ENCODE measurements around the gene ASIC4.

Gene ASIC4

GRCh38 chr2:219554350-219554749 lies 40.1 kb downstream of the ASIC4 start:
- no peak for DNase-seq

GRCh38 chr2:219555956-219556355 lies 41.7 kb downstream of the ASIC4 start:
- no peak for DNase-seq

GRCh38 chr2:219556413-219556812 lies 42.1 kb downstream of the ASIC4 start:
- no peak for DNase-seq

- no peak for DNase-seq
Observed at GRCh38 chr2:219557320-219557719, 43.0 kb downstream of the ASIC4 start.

GRCh38 chr2:219557791-219558785 lies 43.8 kb downstream of the ASIC4 start:
- no peak for DNase-seq

GRCh38 chr2:219559156-219559915 lies 45.1 kb downstream of the ASIC4 start:
- DNase-seq, result no peak

- no peak for DNase-seq
Observed at GRCh38 chr2:219560037-219560892, 46.0 kb downstream of the ASIC4 start.

GRCh38 chr2:219560893-219561178 lies 46.6 kb downstream of the ASIC4 start:
- no peak for DNase-seq

GRCh38 chr2:219561179-219562048 lies 47.1 kb downstream of the ASIC4 start:
- DNase-seq, result no peak

- DNase-seq, result no peak
Observed at GRCh38 chr2:219562049-219563020, 48.1 kb downstream of the ASIC4 start.

- no peak for DNase-seq
Observed at GRCh38 chr2:219563271-219563928, 49.1 kb downstream of the ASIC4 start.

GRCh38 chr2:219565130-219566080 lies 51.1 kb downstream of the ASIC4 start:
- no peak for DNase-seq

- no peak for DNase-seq
Observed at GRCh38 chr2:219566640-219567039, 52.4 kb downstream of the ASIC4 start.

GRCh38 chr2:219567131-219567530 lies 52.8 kb downstream of the ASIC4 start:
- no peak for DNase-seq

- no peak for DNase-seq
Observed at GRCh38 chr2:219567791-219568361, 53.6 kb downstream of the ASIC4 start.

- DNase-seq, result no peak
Observed at GRCh38 chr2:219569041-219569440, 54.8 kb downstream of the ASIC4 start.

- no peak for DNase-seq
Observed at GRCh38 chr2:219569635-219570034, 55.4 kb downstream of the ASIC4 start.

GRCh38 chr2:219570194-219570923 lies 56.1 kb downstream of the ASIC4 start:
- DNase-seq, result no peak

Measured in activated CD4-positive, alpha-beta T cell treated with anti-CD3 and anti-CD28 coated beads, Interleukin-2, amount 50 U/mL, for 4 hours (primary cell).